OCI-LY3 (cell line): ENCODE results near the gene PGM2.

Experiments
- CTCF ChIP-seq: fragments of 200-600, 300-600 bp; sonication (generic); IDR thresholded peaks from 2 replicates; pipeline ENCODE4 v1.5.1; 2014; ENCODE audit warnings: antibody characterized with exemption, low read length, low read depth
- EZH2phosphoT487 ChIP-seq: fragments of 200-600 bp; shearing (Covaris generic); IDR thresholded peaks from 2 replicates; pipeline ENCODE4 v1.6.1; 2018; ENCODE audit warnings: antibody characterized with exemption, mixed run types, low read depth

DNA sequence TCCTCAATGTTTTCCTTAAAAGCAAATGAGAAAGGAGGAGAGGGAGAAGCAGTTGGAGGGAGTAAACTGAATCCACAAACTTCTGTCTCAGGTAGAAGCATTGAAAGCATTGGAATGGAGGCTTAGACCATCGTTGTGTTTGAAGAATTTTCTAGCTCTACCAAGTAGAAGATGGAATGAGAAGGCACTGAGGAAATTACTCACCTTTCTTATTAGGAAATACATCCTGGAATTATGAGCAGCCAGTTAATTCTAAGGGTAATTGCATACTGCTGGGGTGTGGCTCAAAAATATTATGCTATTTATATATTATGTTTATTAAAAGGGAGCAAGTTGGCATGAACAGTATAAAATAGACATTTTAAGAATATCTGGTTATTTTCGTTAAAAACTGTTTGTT lies 12.9 kb downstream of the PGM2 start:
- TF ChIP-seq CTCF (no peak), EZH2phosphoT487 (no peak)
